ENCODE data around the gene EVA1C. TPM values are rescaled to one million over a fixed set of nuclear protein-coding genes. Genes with fewer than 3 reads are reported as not detected.
"Not testable (repeated sequence)": the region's sequence is repeated elsewhere in the genome, so short reads cannot be mapped to it uniquely, and the experiment has no call there.

EVA1C gene
- polyA plus RNA-seq, 3 donors, result 7.7 to 59.7 (median 46.8) TPM

DNA sequence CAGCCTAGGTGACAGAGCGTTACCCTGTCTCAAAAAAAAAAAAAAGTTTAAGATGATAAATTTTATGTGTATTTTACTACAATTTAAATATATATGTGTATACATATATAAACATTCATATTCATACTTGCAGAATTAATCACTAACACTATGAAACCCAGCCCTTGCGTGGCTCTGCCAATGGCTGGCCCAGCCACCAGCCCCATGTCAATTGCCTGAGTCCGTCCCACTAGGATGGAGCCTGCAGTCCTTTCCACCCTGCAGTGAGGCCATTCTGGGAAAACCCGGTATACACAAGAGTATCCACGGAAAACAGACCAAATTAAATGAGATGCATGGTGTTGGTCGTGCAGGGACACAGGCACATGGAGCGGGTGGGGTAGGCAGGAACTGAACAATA, 123.1 kb downstream of the EVA1C start:
- H3K27ac ChIP-seq (ENCODE audit: low read depth, low read length), result no peak overlapping the region
- WGBS, 3 donors, result 94 to 97% (median 95%) methylated on average over 7 of the region's 7 CpGs

DNA sequence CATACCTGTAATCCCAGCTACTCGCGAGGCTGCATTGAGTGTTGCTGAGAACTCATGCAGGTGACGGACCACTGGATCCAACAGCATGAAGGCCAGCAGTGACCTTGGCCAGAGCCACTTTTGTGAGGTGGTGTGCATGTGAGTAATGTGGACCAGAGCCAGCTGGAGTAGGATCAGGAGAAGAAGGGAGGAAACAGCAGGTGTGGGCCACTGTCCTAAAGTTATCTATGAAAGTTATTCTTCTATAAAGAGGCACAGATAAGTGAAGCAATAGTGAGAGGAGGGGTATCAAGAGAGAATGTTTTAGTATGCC, 125.0 kb downstream of the EVA1C start:
- WGBS, 3 donors, result 57 to 95% (median 93%) methylated on average over 3 of the region's 3 CpGs
- no peak overlapping the region for H3K27ac ChIP-seq (ENCODE audit: low read depth, low read length)

DNA sequence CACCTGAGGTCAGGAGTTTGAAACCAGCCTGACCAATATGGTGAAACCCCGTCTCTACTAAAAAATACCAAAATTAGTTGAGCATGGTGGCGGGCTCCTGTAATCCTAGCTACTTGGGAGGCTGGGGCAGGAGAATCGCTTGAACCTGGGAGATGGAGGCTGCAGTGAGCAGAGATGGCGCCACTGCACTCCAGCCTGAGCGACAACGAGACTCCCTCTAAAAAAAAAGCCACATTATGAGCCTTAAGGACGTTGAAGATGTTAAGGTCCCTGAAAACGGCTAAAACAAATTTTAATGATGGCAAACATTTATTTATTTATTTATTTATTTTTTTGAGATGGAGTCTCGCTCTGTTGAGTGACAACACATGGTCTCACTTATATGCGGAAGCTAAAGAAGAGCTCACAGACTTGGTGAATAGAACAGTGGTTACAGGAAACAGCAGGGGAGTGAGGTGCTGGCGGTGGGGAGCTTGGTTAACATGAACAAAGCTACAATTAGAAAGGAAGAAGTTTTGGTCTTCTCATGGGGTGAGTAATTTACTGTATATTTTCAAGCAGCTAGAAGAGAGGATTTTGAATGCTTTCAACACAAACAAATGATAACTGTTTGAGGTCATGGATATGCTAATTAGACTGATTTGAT, 125.8 kb downstream of the EVA1C start:
- 76 to 85% (median 80%) methylated on average over 11 of the region's 11 CpGs for WGBS, 3 donors
- no peak overlapping the region for H3K27ac ChIP-seq (ENCODE audit: low read depth, low read length)

DNA sequence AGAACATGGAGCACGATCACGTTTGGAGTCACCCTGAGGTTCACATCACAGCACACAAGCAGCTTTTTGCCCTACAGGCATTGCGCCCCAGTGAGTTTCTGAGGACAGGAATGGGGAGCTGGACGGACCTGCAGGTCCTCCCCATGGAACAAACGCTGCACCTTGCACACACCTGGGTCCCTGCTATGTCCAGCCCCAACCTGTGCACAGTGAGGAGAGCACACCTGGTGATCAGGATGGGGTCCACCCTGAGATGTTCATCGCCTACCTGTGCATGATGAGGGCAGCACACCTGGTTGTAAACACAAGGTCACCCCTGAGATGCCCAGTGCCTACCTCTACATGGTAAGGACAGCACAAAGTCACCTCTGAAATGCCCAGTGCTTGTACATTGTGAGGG, 126.9 kb downstream of the EVA1C start:
- 87 to 93% (median 92%) methylated on average over 6 of the region's 6 CpGs for WGBS, 3 donors
- no peak overlapping the region for H3K27ac ChIP-seq (ENCODE audit: low read depth, low read length)

DNA sequence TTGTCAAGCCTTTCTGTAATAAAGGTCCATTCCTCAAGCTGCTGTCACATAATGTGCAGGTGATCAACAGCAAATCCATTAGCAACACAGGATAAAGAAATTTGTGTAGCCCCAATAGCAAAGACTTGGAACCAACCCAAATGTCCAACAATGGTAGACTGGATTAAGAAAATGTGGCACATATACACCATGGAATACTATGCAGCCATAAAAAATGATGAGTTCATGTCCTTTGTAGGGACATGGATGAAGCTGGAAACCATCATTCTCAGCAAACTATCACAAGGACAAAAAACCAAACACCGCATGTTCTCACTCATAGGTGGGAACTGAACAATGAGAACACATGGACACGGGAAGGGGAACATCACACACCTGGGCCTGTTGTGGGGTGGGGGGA, 130.6 kb downstream of the EVA1C start:
- H3K27ac ChIP-seq (ENCODE audit: low read depth, low read length), result not testable (repeated sequence)
- 88 to 100% (median 92%) methylated on average over 1 to 2 of the region's 2 CpGs for WGBS, 3 donors

DNA sequence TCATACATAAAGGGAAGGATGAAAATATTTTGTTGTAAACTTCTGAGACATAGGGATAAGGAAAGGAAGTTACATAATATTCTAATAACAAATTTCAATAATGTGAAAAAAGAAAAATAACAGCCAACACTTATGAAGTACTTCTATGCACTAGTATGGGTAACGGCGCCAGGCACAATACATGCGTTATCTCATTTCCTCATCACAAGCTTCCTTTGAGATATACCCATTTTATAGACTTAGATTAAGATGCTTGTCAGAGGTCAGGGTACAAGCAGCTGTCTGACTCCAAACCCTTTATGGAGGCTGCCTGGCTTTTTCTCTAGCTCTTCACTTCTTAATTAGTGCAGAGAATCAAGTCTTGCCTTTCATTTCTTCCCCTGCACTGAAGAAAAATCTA, 131.5 kb downstream of the EVA1C start:
- 75 to 91% (median 75%) methylated on average over 3 of the region's 3 CpGs for WGBS, 3 donors
- no peak overlapping the region for H3K27ac ChIP-seq (ENCODE audit: low read depth, low read length)

DNA sequence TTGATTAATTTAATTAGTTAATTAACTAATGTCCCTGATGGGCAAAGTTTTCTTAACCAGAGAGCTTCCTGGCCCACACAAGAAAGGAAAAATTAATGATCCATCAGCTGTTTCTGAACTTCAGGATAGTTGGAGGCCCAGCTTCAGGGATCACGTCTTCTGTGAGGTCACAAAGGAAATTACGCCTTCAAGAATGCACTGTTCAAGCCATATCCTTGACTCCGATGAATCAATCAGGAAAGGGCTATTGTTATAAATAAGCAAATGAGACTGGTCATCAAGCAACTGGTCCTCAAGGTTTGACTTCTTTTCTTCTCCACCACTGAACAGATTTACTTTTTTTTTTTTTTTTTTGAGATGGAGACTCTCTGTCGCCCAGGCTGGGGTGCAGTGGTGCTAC, 132.2 kb downstream of the EVA1C start:
- no peak overlapping the region for H3K27ac ChIP-seq (ENCODE audit: low read depth, low read length)
- WGBS, 3 donors, result 88 to 92% (median 90%) methylated on average over 4 of the region's 4 CpGs

DNA sequence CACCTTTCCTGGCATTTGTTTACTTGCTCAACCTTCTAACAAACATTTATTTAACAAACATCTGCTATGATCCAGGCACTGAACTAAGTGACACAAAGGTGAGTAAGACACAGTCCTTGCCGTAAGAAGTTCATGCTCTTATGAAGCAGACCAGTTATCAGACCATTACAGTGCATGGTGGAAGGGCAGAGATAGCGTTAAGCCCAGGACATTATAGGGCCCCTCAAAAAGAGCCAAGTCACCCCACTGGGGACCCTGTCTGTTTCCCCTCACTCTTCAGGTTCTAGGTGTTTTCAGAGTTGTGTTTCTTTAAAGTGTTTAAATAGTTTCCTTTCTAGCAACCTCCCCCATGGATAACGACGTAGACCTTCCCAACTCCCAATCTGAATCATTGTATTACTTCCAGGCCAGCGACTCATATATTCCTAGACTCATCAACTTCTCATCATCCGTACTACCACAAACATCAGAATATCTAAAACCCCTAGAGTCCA, 133.5 kb downstream of the EVA1C start:
- WGBS, 3 donors, result 78 to 88% (median 82%) methylated on average over 6 of the region's 6 CpGs
- no peak overlapping the region for H3K27ac ChIP-seq (ENCODE audit: low read depth, low read length)

DNA sequence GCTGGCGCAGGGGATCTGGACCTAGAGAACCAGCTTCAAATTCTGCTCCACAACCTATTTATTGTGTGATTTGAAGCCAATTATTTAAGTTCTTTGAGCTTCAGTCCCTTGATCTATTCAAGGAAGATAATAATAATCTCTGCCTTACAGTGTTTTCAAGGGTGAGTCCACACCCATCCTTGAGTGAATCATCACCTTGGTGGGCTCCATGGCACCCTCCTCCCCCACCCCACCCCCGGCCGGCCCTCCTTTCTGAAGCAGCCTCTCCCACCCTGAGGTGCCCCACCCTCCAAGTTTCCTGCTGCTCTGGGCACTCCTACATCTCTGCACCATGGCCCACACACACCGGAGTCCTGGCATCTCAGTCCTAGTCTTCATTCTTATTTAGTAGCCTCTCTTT, 134.5 kb downstream of the EVA1C start:
- 77 to 95% (median 87%) methylated on average over 4 of the region's 4 CpGs for WGBS, 3 donors
- H3K27ac ChIP-seq (ENCODE audit: low read depth, low read length), result no peak overlapping the region

DNA sequence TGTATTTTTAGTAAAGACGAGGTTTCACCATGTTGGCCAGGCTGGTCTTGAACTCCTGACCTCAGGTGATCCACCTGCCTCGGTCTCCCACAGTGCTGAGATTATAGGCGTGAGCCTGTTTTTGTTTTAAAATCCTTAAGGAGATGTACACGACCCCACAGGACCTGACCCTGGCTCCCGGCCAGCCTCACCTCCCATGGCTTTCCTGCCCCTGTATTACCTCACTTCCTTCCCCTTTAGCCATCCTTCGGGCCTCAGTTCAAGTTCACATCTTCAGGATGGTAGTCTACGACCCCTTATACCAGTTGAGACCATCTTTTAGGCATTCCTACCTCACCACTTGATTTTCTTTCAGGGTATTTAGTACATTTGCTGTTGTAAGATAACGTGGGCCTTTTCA, 136.5 kb downstream of the EVA1C start:
- 62 to 86% (median 62%) methylated on average over 8 of the region's 8 CpGs for WGBS, 3 donors
- no peak overlapping the region for H3K27ac ChIP-seq (ENCODE audit: low read depth, low read length)

DNA sequence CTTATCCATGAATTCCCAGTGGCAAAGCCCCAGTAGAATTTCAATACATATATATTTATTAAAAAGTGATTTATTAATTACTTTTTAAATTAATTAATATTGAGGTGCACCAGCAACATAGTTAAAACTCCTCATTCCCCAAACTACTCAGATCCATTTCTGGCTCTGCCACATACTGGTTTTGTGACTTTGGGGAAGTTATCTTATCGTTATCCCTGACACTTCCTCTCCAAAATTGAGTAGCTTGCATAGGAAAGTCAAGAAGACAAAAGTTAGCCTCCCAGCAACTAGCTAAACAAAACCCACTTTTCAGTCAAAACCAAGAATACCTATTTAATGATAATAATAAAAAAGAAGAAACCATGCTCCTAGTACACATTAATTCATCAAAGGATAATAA, 136.9 kb downstream of the EVA1C start:
- 45 to 60% (median 46%) methylated on average over 1 of the region's 1 CpG for WGBS, 3 donors
- no peak overlapping the region for H3K27ac ChIP-seq (ENCODE audit: low read depth, low read length)

DNA sequence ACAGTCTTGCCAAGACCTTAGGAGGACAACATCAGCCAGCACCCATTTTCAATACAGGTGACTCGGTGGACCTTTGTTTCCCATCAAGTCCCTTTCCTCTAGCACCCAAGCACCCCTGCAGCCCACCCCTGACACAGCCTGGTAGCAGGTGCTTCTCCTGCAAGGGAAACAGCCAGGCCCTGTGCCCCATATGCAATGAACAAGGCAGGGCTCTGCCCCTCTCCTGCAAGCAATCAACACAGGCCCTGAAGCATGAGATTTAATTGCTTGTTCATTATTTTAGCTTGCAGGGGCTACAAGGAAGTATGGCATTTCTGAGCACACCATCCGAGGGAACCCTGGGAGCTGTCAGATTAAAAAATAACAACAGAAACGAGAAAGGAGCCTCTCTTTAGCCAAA, 137.4 kb downstream of the EVA1C start:
- H3K27ac ChIP-seq (ENCODE audit: low read depth, low read length), result no peak overlapping the region
- 63 to 92% (median 89%) methylated on average over 3 of the region's 3 CpGs for WGBS, 3 donors

DNA sequence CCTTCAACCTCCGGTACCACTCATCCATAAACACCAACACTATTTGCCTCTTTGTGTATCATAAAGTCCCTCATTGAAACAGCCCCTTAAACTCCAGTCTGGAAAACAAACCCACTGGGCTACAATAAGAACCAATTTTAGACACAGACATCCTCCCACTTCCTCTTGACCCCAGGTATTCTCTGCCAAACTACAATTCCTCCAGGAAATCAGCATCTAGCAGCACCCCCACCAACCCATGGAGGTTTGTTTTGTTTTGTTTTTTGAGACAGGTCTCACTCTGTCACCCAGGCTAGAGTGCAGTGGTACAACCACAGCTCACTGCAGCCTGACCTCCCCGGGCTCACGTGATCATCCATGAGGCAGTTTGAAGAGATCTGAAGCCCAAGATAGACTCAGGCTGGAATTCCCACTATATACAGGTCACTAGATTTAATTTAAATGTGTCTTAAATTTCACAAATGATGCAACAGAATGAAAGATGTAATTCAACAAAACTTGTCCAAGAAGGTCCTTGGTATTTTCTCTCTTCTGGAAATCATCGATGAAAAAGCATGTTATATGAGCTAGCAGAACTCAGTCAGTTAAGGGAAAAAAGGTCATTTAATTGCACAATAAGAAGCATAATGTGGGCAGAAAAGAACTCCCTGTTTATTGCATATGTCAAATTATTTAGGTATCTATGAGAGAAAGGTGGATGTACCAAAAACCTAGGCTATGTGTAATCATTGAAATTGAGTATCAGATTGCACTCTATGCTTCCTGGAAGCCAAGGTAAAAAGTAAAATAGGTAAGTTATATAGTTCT, 142.5 kb downstream of the EVA1C start:
- H3K27ac ChIP-seq (ENCODE audit: low read depth, low read length), result no peak overlapping the region
- 88 to 94% (median 89%) methylated on average over 4 of the region's 4 CpGs for WGBS, 3 donors

DNA sequence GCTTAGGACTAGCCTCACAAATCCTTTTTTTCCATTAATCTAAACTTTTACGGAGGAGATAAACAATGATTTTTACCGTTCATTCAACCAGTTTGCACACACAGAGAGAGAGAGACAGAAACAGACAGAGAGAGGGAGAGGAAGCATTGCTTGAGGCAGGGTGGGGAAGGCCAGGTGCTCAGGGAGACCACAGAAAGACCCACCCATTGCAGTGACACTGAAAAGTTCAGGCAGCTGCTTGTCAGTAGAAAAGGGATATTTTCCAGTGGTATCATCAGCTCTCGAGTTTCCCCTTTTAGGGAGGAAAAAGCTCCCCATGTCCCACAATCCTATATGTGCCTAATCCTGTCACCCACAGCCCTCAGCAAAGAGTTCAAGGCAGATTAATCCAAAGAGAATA, 145.6 kb downstream of the EVA1C start:
- WGBS, 3 donors, result 83 to 91% (median 90%) methylated on average over 3 of the region's 3 CpGs
- no peak overlapping the region for H3K27ac ChIP-seq (ENCODE audit: low read depth, low read length)

DNA sequence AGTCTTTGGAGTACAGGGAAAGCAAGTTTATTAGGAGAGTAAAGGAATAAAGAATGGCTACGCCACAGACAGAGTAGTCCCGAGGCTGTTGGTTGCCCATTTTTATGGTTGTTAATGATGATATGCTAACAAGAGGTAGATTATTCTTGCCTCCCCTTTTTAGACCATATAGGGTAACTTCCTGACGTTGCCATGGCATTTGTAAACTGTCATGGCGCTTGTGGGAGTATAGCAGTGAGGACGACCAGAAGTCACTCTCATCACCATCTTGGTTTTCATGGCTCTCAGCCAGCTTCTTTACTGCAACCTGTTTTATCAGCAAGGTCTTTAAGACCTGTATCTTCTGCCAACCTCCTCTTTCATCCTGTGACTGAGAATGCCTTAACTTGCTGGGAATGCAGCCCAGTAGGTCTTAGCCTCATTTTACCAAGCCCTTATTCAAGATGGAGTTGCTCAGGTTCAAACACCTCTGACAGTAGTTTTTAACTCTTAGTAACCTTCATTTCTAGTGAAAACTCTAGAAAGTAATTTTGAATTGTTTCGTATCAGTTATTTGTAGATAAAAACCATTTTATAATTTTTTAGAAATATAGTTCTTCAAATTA, 146.6 kb downstream of the EVA1C start:
- H3K27ac ChIP-seq (ENCODE audit: low read depth, low read length), result no peak overlapping the region
- WGBS, 3 donors, result 89 to 90% (median 89%) methylated on average over 6 of the region's 6 CpGs

DNA sequence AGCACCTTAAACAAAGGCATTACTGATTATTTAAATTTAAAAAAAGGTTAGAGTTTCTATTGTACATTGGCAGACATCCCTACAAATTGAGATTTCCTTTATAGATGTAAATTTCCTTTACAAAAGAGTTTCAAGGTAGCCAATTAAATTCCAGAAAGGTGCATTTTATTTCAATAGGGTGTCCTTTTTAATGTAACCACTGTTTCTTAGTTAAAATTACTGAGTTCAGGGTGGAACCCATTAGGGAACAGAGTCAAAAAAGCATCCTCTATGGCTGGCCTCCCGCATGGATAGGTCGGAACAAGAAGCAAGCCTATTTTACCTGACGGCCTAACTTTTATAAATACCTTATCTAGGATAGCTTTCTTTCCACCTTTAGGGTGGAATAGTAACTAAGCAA, 148.4 kb downstream of the EVA1C start:
- 93 to 97% (median 96%) methylated on average over 3 of the region's 3 CpGs for WGBS, 3 donors
- no peak overlapping the region for H3K27ac ChIP-seq (ENCODE audit: low read depth, low read length)

DNA sequence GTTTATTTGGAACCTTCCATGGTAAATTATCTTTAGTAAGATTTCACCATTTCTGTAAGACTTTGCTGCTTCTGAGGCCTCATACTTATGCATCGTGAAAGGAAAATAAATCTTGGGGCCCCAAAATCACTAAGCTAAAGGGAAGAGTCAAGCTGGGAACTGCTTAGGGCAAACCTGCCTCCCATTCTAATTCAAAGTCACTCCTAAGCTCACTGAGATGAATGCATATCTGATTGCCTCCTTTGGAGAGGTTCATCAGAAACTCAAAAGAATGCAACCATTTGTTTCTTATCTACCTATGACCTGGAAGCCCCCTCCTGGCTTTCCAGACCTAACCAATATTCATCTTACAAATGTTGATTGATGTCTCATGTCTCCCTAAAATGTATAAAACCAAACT, 149.0 kb downstream of the EVA1C start:
- not testable (repeated sequence) for H3K27ac ChIP-seq (ENCODE audit: low read depth, low read length)
- WGBS, 3 donors, result 76 to 91% (median 89%) methylated on average over 1 of the region's 1 CpG

DNA sequence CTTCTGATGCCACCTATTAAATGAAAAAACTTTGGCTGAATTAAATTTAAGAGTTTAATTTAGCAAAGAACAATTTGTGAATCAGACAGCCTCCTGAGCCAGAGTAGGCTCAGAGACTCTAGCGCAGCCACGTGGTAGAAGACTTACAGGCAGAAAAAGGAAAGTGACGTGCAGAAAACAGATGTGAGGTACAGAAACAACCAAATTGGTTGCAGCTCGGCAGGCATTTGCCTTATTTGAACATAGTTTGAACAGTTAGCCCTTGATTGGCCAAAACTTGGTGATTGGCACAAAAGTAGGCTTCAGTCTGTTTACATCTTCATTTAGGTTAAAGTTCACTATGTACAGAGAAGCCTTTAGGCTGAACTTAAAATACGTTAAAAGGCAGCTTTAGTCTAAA, 149.9 kb downstream of the EVA1C start:
- no peak overlapping the region for H3K27ac ChIP-seq (ENCODE audit: low read depth, low read length)
- 51 to 64% (median 57%) methylated on average over 5 of the region's 5 CpGs for WGBS, 3 donors

DNA sequence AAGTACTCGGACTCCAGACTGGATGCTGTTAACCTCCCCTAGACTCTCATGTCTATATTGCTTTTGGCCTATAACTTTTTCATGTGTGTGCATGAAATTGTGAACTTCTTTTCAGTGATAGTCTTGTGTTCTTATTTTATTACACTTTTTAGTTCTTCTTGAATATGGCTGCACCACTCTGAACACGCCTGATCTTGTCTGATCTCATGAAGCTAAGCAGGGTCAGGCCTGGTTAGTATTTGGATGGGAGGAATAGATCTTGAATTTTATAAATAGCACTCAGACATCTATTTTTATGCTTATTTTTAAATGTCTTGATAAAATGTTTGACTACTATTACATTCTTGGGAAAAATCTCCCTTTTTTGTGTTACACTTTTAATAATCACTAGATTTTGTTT, 150.4 kb downstream of the EVA1C start:
- no peak overlapping the region for H3K27ac ChIP-seq (ENCODE audit: low read depth, low read length)
- WGBS, 3 donors, result 92 to 96% (median 95%) methylated on average over 2 of the region's 2 CpGs
